Body of pancreas (tissue), 4 donors: ENCODE data around the gene TNFRSF8. TPM values are rescaled to one million over a fixed set of nuclear protein-coding genes. Genes with fewer than 3 reads are reported as not detected.

Experiments
- ATAC-seq: fragments of 150-250 bp; one replicate; pipeline ENCODE4 v1.9.1; 2016
- DNase-seq, 4 donors: peaks; one replicate each; pipeline ENCODE4 v3.0.0-alpha.2; 2019
- H3K27ac ChIP-seq, 4 donors: fragments of 200-600 bp; sonication (generic); 1 replicate in 3 of 4; 2 replicates in 1 of 4; pipeline versions ENCODE4 v1.5.1 to v1.6.1; 2016 to 2019; ENCODE audit warnings: mild to moderate bottlenecking in 1 of 4, mixed read lengths in 1 of 4, moderate library complexity in 1 of 4
- H3K27me3 ChIP-seq, 2 donors: fragments of 200-600 bp; sonication (generic); one replicate each; pipeline ENCODE4 v1.6.0; 2016; ENCODE audit warnings: mild to moderate bottlenecking in 1 of 2
- H3K36me3 ChIP-seq, 2 donors: fragments of 200-600 bp; sonication (generic); replicated peaks in 1 of 2; 2 replicates each; pipeline ENCODE4 v1.5.1; 2016; ENCODE audit warnings: low read depth in 2 of 2; ENCODE audit not compliant: insufficient read depth in 1 of 2
- H3K4me1 ChIP-seq: fragments of 200-600 bp; sonication (generic); one replicate; pipeline ENCODE4 v1.6.0; 2016
- H3K4me3 ChIP-seq, 2 donors: fragments of 200-600 bp; sonication (generic); 1 replicate in 1 of 2; 2 replicates in 1 of 2; pipeline ENCODE4 v1.5.1; 2016 to 2019
- H3K9me3 ChIP-seq, 3 donors: fragments of 200-600 bp; sonication (generic); 1 replicate in 2 of 3; 2 replicates in 1 of 3; pipeline ENCODE4 v1.5.1; 2016
- CTCF ChIP-seq, 7 experiments: fragments of 450-650 bp in 4 of 7; fragments of 200-600 bp in 3 of 7; sonication (generic) in 3 of 7; IDR thresholded peaks; one replicate each; pipeline ENCODE4 v1.5.1; 2016 to 2019; ENCODE audit warnings: antibody characterized with exemption in 7 of 7
- POLR2A ChIP-seq, 3 donors: fragments of 450-650 bp; IDR thresholded peaks; one replicate each; pipeline ENCODE4 v1.6.1; 2016; ENCODE audit warnings: antibody characterized with exemption in 3 of 3, mild to moderate bottlenecking in 2 of 3
- WGBS, 2 donors: methylation state at CpG; one replicate each; pipeline ENCODE4 v1.1.5; 2017; 5-methylcytosine and 5-hydroxymethylcytosine counted together
- intact Hi-C: fragments of 100-400 bp; cut with DNase I; formaldehyde crosslinking; loops from one replicate; pipeline ENCODE4 v1.15.1; 2023
- total RNA-seq, 2 donors: library from RNA; depleted of rRNA; stranded (reverse); fragments of >200 nt; gene quantifications; one replicate each; pipeline ENCODE4 v1.1.0, GENCODE V29; 2016

The TNFRSF8 gene
- total RNA-seq, 2 donors from 2014 or later = not detected

- 74 to 93% methylated on average over 3 of the region's 3 CpGs for WGBS, 2 donors
- intact Hi-C loops = no loop called here
- DNase-seq = no peak
Measured at GRCh38 chr1:12016182-12016581, 46.9 kb upstream of the TNFRSF8 start.

GRCh38 chr1:12019858-12020509 is 43.1 kb upstream of the TNFRSF8 start:
- H3K4me1 ChIP-seq = peaks cover 13% of the 10 kb centered on the region
- no peak for DNase-seq
- peak overlapping the region in 3 of 4 donors; percentile 68 to 86 (median 84) for H3K27ac ChIP-seq
- intact Hi-C loops = no loop called here
- H3K4me3 ChIP-seq = peak overlapping the region; percentile 74 to 93
- ATAC-seq = no peak
- no peaks in the 10 kb centered on the region for H3K27me3 ChIP-seq
- H3K9me3 ChIP-seq = no peaks in the 10 kb centered on the region
- peaks cover 0 to 2% of the 10 kb centered on the region in 2 donors for H3K36me3 ChIP-seq
- 8 to 40% methylated on average over 3 to 12 of the region's 12 CpGs for whole genome bisulfite sequencing, 2 donors
- TF ChIP-seq CTCF (IDR thresholded peaks at IDR 0.05) (no peak), POLR2A (IDR thresholded peaks at IDR 0.05) (no peak)

More at GRCh38 chr1:12016182-12016581, 46.9 kb upstream of the TNFRSF8 start:
- Histone ChIP-seq H3K4me3 (no peak overlapping the region), H3K27me3 (no peaks in the 10 kb centered on the region), H3K27ac (no peak overlapping the region), H3K36me3 (peaks cover 0 to 10% of the 10 kb centered on the region in 2 donors), H3K4me1 (peaks cover 13% of the 10 kb centered on the region), H3K9me3 (no peaks in the 10 kb centered on the region)
- ATAC-seq = no peak
- no peak for TF ChIP-seq POLR2A (IDR thresholded peaks at IDR 0.05)
- TF ChIP-seq CTCF (IDR thresholded peaks at IDR 0.05) = no peak

DNA sequence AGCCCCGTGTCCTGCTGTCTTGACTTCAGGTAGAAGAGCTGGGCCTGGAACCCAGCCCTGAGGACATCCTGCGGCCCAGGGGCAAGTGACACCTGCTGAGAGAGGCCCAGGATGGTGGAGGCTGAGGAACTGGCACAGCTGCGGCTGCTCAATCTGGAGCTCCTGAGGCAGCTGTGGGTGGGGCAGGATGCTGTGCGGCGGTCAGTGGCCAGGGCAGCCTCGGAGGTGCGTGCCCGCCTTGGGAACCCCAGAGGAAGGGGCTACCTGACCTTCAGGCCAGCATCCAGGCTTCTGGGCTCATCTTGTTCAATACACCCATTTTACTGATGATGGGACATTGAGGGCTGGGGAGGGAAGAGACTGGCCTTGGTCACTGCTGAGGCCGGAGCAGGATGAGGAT is 41.5 kb upstream of the TNFRSF8 start:
- intact Hi-C loops = no loop called here
- no peak for DNase-seq
- H3K4me1 ChIP-seq = peaks cover 13% of the 10 kb centered on the region
- ATAC-seq = no peak
- H3K27me3 ChIP-seq = no peaks in the 10 kb centered on the region
- H3K4me3 ChIP-seq = no peak overlapping the region
- no peak overlapping the region for H3K27ac ChIP-seq
- H3K9me3 ChIP-seq = no peaks in the 10 kb centered on the region
- TF ChIP-seq POLR2A (IDR thresholded peaks at IDR 0.05) (no peak), CTCF (IDR thresholded peaks at IDR 0.05) (no peak)
- 82 to 85% methylated on average over 7 to 9 of the region's 9 CpGs for WGBS, 2 donors
- peaks cover 0 to 4% of the 10 kb centered on the region in 2 donors for H3K36me3 ChIP-seq

GRCh38 chr1:12022036-12022435 is 41.1 kb upstream of the TNFRSF8 start:
- Histone ChIP-seq H3K9me3 (no peaks in the 10 kb centered on the region), H3K4me1 (peaks cover 13% of the 10 kb centered on the region), H3K27ac (no peak overlapping the region), H3K36me3 (peaks cover 0 to 5% of the 10 kb centered on the region in 2 donors), H3K4me3 (no peak overlapping the region), H3K27me3 (no peaks in the 10 kb centered on the region)
- 90 to 92% methylated on average over 9 to 13 of the region's 14 CpGs for WGBS, 2 donors
- TF ChIP-seq CTCF (IDR thresholded peaks at IDR 0.05) = no peak
- TF ChIP-seq POLR2A (IDR thresholded peaks at IDR 0.05) = no peak
- intact Hi-C loops = no loop called here
- DNase-seq (no peak), ATAC-seq (no peak)

DNA sequence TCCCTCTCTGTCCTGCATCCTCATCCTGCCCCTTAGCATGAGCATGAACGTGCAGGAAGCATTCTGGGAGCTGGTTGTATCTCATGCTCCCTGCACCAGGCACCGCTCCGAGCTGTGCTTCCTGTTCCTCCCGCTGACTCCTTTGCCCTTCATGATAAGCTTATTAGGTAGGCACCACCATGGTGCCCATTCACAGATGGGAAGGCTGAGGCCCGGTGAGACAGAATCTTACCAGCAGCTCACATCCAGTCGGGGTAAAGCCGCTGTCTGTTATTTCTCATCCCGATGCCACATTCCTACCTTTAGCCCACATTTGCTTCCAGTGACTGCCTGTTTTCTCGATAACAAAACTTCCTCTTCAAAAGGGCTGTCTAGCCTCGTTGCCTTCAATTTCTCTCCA is 36.5 kb upstream of the TNFRSF8 start:
- H3K36me3 ChIP-seq = peaks cover 0 to 8% of the 10 kb centered on the region in 2 donors
- H3K27me3 ChIP-seq = no peaks in the 10 kb centered on the region
- H3K9me3 ChIP-seq = no peaks in the 10 kb centered on the region
- WGBS, 2 donors = 91 to 92% methylated on average over 10 of the region's 10 CpGs
- intact Hi-C loops = no loop called here
- H3K4me3 ChIP-seq = no peak overlapping the region
- ATAC-seq (no peak), DNase-seq (no peak)
- H3K27ac ChIP-seq = no peak overlapping the region
- TF ChIP-seq POLR2A (IDR thresholded peaks at IDR 0.05) (no peak), CTCF (IDR thresholded peaks at IDR 0.05) (no peak)
- H3K4me1 ChIP-seq = no peaks in the 10 kb centered on the region
